AG10803 (cell line): ENCODE measurements around the gene MPPE1.
"Not testable (repeated sequence)": the region's sequence is repeated elsewhere in the genome, so short reads cannot be mapped to it uniquely, and the experiment has no call there.

Experiments
- DNase-seq: peaks from one replicate; pipeline ENCODE4 v3.0.0; 2010; ENCODE audit warnings: low read depth
- H3K4me3 ChIP-seq: 2 replicates; pipeline ENCODE4 v1.5.1; 2011; ENCODE audit warnings: mild to moderate bottlenecking, low read length, control low read depth
- CTCF ChIP-seq: conservative IDR thresholded peaks from 2 replicates; pipeline ENCODE4 v1.5.1; 2011; ENCODE audit warnings: mild to moderate bottlenecking, low read length, control low read depth, inconsistent platforms

Gene MPPE1

DNA sequence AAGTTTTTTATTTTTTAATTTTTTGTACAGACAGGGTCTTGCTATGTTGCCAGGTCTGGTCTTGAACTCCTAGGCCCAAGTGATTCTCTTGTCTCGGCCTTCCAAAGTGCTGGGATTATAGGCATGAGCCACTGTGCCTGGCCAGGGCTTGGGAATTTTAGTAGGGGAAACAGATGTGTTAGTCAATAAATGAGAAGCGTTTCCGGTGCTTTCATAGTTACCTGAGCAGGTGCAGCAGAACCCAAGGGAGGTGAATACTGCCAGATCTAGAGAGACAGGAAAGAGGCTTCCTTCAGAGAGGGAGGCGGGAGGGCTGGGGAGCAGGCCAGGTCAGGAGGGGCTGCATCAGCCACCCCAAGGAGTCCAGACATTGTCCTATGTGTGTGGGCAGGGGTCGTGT, 42.7 kb upstream of the MPPE1 start:
- H3K4me3 ChIP-seq = no peak overlapping the region
- no peak for DNase-seq
- TF ChIP-seq CTCF = no peak

- no peak for TF ChIP-seq CTCF
- DNase-seq = peak; percentile 72
- H3K4me3 ChIP-seq = no peak overlapping the region
Measured at GRCh38 chr18:11948852-11949523, 40.9 kb upstream of the MPPE1 start.

- peak overlapping the region; percentile 59 for H3K4me3 ChIP-seq
- peak; percentile 99 for DNase-seq
- no peak for TF ChIP-seq CTCF
Measured at GRCh38 chr18:11947214-11948191, 39.4 kb upstream of the MPPE1 start.

GRCh38 chr18:11946756-11947155, 38.6 kb upstream of the MPPE1 start:
- peak; percentile 75 for DNase-seq
- no peak for TF ChIP-seq CTCF
- no peak overlapping the region; the same call in 1 of the 2 replicates for H3K4me3 ChIP-seq

- not testable (repeated sequence) for H3K4me3 ChIP-seq
- DNase-seq = peak; percentile 80
Measured at GRCh38 chr18:11945834-11946659, 37.9 kb upstream of the MPPE1 start.

GRCh38 chr18:11944786-11945185, 36.7 kb upstream of the MPPE1 start:
- TF ChIP-seq CTCF = no peak
- no peak overlapping the region for H3K4me3 ChIP-seq
- no peak for DNase-seq

- no peak overlapping the region for H3K4me3 ChIP-seq
- no peak for TF ChIP-seq CTCF
- DNase-seq = no peak
Measured at GRCh38 chr18:11944252-11944651, 36.1 kb upstream of the MPPE1 start.
